IPS-18c (cell line): ENCODE results near the gene OXT.
"Not testable (repeated sequence)": the region's sequence is repeated elsewhere in the genome, so short reads cannot be mapped to it uniquely, and the experiment has no call there.

Experiments
- H3K4me3 ChIP-seq: 2 replicates; pipeline ENCODE4 v1.7.0; 2013; ENCODE audit warnings: low read depth, mild to moderate bottlenecking, low read length, moderate library complexity; ENCODE audit not compliant: insufficient read depth
- H3K9me3 ChIP-seq: one replicate; pipeline ENCODE4 v1.6.1; 2013; ENCODE audit warnings: mild to moderate bottlenecking, low read length, moderate library complexity; ENCODE audit not compliant: control insufficient read depth, insufficient read depth

OXT gene

DNA sequence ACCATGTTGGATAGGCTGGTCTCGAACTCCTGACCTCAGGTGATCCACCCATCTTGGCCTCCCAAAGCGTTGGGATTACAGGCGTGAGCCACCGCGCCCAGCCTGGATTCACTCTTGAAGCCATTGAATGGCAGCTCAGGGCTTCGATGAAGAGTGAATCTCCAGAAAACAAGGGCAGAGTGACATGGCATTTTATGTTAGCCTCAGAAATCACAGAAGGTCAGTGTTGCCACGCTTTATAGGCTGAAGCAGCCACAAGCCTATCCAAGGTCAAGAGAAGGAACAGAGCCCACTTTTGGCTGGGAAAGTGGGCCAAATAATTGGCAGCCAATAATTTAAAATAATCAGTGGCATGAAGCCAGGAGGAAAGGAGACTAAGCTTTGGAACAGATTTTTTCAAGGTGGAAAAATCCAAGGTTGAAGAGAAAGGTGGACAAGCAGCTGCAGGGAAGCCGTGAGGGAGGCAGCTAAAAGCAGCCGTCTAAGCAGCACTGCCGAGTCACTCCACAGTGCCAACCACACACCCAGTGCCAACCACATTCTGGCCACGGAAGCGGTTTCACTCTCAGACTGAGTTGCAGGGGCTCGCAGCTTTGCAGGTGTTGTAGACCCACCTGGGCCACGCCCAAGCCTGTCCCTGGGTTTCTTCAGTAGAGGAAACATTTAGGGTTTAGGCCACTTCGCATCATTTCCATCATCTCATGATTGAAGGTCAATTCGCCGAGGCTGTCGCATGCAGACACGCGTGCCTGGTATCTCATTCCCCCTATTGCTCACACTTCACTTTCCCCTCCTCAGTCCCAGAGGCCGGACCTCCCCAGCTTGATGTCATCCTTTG is 30.5 kb downstream of the OXT start:
- Histone ChIP-seq H3K4me3 (no peak overlapping the region), H3K9me3 (no peaks in the 10 kb centered on the region)

DNA sequence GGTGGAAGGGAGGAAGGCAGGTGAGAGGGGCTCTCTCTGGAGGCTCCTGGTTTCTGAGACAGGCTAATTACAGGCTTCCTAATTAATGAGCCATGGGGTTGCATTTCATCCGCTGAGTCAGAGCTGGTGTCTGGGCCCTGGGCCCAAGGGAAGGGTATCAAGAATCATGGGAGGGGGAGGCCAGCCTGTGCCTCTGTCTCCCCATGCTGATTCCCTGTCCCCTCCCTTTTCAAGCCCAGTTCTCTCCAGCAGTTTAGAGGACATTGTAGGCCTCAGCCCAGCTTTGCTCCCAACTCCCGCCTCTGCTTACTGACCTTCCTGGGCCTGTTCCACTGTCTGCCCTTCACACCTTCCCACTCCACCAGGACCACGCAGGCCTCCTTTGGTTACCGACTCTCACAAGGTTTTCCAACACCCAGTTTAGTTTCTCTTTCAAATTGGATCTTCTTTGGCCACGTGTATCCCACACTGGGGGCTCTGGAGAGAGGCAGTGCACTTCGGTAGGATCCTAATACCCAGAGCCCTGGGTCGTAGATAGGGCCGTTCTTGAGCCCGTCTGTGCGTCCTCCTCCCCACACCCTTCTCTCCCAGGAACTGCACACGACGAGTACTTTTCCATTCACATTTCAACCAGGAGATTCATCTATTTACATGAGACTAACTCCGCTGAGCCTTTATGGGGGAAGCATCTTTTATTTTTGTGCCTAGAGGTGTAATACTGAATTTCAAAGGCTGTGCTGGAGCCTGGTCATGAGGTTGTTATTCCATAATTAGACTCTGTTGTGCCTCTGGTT is 31.4 kb downstream of the OXT start:
- H3K4me3 ChIP-seq: no peak overlapping the region
- H3K9me3 ChIP-seq: no peaks in the 10 kb centered on the region

DNA sequence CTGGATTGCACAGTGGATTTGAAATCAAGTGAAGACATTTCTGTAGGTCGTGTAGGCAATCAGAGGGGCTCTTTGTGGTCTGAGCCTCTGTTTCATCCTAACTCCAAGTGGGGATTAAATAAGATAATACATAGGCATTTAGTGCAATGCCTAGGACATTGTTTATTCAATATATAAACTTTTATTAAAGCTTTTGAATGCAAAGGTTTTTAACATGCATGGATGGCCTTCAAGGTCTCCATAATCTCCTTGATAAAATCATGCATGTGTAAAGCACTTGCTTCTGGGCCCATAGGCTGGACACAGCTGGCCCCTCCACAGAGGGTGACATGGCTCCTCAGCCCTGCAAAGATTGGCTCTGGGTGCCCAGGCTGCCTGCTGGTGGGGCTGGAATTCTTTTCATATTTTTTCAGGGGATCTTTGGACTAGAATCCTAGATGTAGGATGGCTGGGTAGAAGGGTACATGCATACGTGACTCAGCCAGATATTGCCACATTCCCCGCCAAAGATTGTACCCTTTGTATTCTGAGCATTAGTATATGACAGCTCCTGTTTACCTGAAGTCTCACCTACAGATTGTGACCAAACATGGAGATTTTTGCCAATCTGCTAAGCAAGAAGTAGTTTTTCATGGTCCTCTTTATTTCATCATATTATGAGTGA is 32.1 kb downstream of the OXT start:
- H3K4me3 ChIP-seq: no peak overlapping the region

DNA sequence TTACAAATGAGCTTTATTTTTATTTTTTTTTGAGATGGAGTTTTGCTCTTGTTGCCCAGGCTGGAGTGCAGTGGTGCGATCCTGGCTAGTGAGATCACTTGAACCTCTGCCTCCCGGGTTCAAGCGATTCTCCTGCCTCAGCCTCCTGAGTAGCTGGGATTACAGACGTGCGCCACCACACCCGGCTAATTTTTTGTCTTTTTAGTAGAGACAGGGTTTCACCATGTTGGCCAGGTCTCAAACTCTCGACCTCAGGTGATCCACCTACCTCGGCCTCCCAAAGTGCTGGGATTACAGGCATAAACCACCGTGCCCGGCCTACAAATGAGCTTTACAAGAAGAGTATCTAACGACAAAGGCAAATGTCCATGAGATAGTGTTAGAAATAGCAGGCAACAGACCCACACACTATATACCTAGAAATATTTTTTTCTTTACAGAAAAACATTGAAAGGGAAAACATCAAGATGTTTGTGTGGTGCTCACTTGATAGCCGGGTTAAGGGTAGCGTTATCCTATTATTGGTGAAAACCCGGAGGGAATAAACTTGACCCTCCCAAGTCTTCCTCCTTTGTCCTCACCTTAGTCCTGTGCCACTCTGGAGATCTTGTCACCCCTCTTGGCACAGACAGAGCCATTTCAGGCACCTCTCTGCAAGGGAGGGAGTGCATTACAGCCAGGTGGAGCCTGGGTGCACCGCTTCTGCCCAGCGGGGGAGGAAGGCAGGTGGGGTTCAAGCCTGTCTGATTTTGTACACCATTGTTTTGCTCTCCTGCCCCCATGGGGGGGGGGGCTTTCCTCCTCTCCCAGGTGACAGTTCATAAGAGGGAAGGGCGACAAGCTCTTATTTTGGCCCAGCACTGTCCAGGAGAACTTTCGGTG is 34.1 kb downstream of the OXT start:
- no peaks in the 10 kb centered on the region for H3K9me3 ChIP-seq
- H3K4me3 ChIP-seq: no peak overlapping the region

More for the DNA sequence above, 32.1 kb downstream of the OXT start:
- no peaks in the 10 kb centered on the region for H3K9me3 ChIP-seq

DNA sequence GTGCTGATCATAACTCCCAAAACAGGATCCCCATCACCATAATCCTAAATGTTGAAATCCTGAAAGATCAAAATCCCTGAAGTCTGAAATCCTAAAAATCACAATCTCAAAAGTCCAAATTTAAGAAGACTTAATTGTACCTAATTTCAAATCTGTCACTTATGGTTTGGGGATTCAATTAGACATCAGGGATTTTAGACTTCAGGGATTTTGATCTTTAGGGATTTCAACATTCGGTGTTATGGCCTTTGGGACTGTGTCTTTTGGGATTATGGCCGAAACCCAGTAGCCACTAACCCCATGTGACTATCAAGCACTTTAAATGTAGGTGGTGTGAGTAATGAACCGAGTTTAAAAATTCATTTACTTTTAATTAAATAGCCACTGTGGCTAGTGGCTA is 34.8 kb downstream of the OXT start:
- H3K9me3 ChIP-seq: no peaks in the 10 kb centered on the region

DNA sequence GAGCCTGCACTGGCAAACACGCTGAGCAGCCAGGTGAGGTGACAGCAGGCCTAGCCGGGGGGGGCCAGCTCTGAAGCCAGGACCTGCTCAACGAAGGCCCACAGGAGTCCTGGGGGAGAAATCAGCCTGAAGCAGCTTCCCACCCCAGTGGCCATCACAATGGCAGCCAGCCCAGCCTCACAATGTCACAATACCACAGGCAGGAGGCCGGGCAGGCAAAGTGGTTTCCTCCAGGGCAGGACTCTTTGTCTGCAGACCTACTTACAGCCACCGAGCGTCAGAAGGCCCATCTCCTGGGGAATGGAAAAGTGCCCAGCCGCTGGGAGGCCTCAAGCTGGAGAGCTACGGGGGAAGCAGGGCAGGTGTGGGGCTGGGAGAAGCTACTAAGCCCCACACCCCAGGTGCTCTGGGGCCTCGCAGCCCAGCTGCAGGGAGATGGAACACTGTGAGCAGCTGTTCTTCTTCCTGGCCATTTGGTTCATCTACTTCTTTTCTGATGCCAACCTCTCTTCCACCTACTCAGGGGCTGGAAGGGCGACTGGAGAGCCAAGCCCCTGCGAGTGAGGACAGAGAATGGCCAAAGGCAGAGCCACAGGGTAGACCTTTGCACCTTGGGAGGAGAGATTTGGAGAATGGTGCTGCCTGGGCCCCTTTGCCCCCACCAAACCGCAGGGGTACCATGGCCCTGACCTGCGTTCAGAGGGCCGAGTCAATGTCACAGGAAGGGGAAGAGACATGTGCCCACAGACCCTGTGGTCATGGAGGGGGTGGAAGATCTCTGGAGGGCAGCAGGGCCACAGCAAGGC is 35.4 kb downstream of the OXT start:
- Histone ChIP-seq H3K4me3 (no peak overlapping the region), H3K9me3 (no peaks in the 10 kb centered on the region)

More for the DNA sequence above, 34.8 kb downstream of the OXT start:
- no peak overlapping the region for H3K4me3 ChIP-seq

DNA sequence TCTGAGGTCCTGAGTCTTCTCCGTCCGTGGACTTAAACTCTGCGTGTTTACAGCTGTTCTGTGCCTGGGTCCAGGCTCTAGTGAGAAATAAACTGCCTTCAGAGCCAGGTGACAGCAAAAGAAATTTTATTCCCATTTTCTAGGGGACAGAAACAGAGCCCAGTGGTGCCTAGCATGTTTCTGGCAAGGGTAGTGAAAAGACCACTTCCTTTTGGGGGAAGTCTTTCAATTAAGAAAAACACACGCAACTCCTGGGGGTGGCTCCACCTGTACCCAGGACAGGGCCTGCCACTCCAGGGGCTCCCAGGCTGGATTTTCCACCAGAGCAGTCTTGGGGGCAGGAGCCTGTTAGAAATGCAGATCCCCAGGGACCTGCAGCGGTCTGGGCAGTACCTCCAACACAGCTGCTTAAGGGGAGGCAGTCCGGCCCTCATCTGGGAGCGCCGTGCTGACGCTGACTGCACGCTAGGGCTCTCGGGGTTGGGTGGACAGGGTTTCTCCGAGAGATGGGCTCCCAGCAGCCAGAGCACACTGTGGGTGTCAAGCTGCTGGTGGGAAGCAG is 36.1 kb downstream of the OXT start:
- no peak overlapping the region for H3K4me3 ChIP-seq
- no peaks in the 10 kb centered on the region for H3K9me3 ChIP-seq

DNA sequence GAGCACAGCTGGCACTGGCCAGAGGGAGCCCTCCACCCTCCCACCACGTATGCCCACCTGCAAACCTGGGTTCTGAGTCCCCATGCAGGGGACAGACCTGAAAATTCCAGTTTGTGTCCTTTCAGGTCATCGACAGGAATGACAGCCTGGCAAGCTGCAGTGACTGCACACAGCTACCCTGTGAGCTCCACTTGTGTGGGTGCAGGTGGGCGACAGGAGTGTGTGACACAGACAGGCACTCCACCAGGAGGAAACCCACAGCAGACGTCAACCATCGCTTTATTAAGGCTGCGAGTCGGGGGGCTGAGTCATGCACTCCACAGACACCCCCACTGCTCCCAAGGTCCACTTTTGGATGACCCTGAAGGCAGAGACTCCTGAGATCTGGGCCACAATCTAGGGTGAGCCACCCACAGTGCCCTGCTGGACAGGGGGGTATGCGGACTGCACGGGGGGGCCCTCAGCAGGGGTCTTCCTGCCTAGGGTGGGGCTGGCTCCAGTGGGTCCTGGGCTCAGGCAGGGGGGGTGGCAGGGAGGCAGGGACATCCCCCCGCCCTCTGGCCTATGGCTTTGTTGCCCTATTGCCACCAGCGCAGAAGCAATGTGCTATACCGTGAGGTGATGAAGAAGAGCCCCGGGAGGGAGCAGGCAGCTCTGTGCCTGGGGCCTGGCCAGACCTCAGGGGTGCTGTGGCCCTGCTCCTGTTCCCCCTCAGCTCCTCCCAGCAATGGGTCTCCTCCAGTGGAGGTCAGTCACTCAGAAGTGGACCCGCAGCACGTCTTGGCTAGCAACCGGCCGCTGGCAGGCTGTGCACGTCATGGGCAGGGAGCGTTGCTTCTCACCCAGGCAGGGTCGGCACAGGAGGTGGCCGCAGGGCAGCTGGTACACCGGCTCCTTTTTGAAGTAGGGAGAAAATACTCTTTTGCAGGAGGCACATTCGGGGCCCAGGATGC is 38.2 kb downstream of the OXT start:
- Histone ChIP-seq H3K9me3 (no peaks in the 10 kb centered on the region), H3K4me3 (no peak overlapping the region)

DNA sequence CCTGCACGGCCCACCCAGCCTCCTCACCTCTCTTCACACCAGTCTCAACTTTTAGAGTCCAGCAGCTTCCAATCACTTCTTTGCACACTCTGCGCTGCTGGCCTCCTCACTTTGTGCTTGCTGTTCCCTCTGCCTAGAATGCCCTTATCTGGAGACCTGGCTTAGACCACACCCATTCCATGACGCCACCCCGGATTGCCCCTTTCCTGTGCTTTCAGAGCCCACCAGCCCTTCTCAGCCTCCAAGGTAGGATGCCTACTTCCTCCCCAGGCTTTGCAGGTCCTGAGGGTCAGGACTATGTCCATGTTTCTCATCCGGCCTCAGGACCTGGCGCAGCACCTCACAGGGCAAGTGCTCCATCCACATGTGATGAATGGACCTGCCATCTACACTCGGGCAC is 40.1 kb downstream of the OXT start:
- Histone ChIP-seq H3K4me3 (no peak overlapping the region), H3K9me3 (no peaks in the 10 kb centered on the region)

DNA sequence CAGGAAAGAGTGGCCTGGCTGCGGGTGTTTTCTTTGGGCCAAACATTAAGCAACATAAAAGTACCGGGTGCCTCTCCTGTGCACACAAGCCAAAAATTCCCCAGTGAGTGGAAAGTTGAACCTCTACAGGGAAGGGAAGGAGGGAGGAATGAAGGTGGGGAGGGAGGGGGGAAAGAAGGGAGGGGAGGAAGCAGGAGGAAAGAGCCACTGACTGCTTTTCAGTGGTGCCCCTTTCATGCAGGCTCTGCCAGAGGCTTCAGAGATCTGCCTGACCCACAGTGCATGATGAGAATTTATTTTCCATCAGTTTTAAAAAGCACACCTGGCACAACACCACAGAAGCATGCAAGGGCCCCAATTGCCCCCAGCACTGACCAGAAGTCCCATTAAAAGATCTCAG is 40.6 kb downstream of the OXT start:
- H3K9me3 ChIP-seq: no peaks in the 10 kb centered on the region
- no peak overlapping the region for H3K4me3 ChIP-seq

DNA sequence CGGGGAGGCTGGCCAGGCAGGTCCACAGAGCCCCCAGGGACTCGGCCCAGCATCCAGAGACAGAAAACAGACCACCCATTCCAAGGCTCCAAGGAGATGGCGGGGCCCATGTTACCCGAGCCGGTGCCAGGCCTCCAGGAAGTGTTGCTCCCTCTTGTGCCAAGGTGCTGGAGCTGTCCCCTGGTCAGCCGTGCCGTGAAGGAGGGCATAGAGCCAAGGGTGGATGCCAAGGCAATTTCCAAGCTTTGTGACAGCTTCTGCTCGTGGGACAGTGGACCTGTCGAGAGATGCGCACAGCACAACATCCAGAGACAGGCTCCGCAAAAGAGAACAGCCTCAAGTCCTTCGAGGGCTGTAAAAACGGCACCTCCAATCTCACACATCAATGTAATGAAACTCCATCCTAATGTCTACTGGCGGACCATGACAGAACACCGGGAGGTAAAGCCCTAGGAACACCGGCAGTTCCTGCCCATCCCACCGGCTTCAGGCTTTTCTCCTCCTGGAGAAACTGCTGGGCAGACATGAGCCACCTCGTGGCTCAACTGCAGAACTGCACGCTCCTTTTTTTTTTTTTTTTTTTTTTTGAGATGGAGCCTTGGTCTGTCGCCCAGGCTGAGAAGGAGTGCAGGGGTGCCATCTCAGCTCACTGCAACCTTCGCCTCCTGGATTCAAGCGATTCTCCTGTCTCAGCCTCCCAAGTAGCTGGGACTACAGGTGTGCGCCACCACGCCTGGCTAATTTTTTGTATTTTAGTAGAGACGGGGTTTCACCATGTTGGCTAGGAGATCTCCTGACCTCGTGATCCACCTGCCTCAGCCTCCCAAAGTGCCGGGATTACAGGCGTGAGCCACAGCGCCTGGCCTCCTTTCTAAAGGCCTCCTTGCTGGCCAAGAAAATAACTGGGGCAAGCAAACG is 44.0 kb downstream of the OXT start:
- H3K9me3 ChIP-seq: peaks cover 2% of the 10 kb centered on the region
- H3K4me3 ChIP-seq: no peak overlapping the region

DNA sequence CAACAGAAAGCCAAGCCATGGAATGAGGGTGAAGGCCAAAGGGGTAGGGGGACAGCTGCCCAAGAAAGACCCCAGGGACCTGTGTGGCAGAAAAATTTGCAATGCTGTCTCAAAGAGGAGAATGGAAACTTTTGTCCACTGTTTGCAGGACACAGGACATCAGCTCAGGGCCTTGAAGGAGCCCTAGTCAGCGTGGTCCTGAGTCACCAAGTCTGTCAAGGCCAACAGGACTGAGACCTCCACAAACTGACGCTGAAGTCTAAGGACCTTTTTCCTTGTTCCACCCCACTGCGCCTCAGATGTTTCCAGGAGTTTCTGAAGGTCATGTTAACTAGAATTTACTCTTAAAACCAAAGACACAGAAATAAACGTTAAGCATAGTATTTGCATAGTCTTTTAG is 44.9 kb downstream of the OXT start:
- Histone ChIP-seq H3K4me3 (no peak overlapping the region), H3K9me3 (peaks cover 2% of the 10 kb centered on the region)

DNA sequence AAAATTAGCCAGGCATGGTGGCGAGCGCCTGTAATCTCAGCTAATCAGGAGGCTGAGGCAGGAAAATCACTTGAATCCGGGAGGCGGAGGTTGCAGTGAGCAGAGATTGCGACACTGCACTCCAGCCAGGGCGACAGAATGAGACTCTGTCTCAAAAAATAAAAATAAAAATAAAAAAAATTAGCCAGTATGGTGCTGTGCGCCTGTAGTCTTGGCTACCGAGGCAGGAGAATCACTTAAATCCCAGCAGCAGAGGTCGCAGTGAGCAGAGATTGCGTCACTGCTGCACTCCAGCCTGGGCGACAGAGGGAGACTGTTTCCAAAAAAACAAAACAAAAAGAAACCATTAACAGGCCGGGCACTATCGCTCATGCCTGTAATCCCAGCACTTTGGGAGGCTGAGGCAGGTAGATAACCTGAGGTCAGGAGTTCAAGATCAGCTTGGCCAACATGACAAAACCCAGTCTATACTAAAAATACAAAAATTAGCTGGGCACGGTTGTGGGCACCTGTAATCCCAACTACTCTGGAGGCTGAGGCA is 46.5 kb downstream of the OXT start:
- H3K4me3 ChIP-seq, H3K9me3 ChIP-seq: not testable (repeated sequence)

DNA sequence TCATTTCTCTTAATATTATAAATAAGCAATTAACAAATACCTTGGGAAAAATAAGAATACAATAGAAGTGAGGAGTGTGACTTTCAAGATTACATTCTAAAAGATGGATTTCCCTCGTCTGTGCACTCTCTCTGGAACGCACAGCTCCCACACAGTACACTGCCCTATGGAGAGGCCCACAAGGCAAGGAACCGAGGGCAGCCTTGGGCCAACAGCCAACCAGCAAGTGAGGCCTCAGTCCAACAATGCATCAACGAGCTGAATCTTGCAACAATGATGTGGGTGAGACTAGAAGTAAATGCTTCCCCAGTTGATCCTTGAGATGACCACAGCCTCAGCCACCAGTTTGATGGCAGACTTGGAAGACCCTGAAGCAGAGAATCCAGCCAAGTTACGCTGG is 47.6 kb downstream of the OXT start:
- no peak overlapping the region for H3K4me3 ChIP-seq
- H3K9me3 ChIP-seq: peaks cover 8% of the 10 kb centered on the region
